GM12892 (cell line): ENCODE results near the gene DUSP19.

Source experiments
- POLR2A ChIP-seq: IDR thresholded peaks from 2 replicates; pipeline ENCODE4 v1.6.1; 2011; ENCODE audit warnings: low read depth, low read length, control low read depth
- POLR2AphosphoS5 ChIP-seq: IDR thresholded peaks from 2 replicates; pipeline ENCODE4 v1.6.1; 2011; ENCODE audit warnings: low read depth, low read length, control low read depth
- TAF1 ChIP-seq: IDR thresholded peaks from 2 replicates; pipeline ENCODE4 v1.6.1; 2011; ENCODE audit warnings: low read depth, mild to moderate bottlenecking, control low read depth, low read length, borderline replicate concordance

DNA sequence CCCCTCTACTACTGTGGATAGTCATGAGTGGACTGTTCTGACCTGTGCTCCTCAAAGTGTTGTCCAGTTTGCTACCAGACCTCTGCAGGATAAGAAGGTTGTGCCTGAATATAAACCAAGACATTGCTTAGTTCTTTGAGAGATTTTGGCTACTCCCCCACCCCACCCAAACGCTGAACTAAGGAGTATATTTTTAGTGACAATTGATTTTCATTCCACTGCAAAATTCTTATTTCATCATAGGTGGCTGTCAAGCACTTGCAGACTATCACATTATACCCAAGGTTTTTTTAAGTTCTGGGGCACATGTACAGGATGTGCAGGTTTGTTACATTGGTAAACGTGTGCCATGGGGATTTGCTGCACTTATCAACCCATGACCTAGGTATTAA lies 13.4 kb downstream of the DUSP19 start:
- TF ChIP-seq POLR2A = no peak
- TF ChIP-seq TAF1 = no peak
- TF ChIP-seq POLR2AphosphoS5 = no peak
